NK-92 (cell line): Measurements from ENCODE around the gene ALPP.

Source experiments
- DNase-seq: peaks from one replicate; lab custom pipeline; 2025; ENCODE audit not compliant: unreplicated experiment; lab: John Stamatoyannopoulos, UW

Gene ALPP

DNA sequence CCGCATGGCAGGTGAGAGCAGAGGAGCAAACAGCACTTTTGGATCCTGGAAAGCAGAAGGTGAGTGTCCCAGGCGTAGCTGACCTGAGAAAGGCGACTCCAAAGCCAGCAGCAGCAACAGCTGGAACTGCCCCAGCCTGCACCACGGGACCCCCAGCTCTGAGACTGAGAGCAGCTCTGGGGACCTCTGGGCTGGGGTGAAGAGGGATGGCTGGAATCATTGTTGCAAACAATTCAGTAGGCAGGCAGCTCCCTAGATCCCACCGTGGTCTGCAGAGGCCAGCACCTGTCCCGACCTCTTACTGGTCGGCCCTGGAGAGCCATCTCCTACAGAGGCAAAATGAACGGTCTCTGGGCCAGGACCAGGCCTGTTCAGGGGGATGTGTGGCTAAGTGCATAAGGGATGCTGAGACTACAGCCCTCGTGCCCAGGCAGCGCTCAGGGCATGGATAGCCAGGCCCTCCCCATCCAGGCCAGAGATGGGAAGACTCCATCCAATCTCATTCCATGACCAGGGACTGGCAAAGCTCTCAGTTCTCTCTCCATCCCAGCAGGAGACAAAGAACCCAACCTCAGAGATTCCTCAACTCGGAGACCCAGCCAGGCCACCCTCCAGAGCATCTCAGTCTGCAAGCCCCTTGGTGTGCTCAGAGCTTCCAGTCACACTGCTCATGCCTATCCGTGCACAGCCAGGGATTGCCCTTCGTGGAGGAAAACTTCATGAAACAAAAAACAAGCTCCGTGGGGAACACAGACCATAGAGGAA is 38.2 kb upstream of the ALPP start:
- DNase-seq = no peak

DNA sequence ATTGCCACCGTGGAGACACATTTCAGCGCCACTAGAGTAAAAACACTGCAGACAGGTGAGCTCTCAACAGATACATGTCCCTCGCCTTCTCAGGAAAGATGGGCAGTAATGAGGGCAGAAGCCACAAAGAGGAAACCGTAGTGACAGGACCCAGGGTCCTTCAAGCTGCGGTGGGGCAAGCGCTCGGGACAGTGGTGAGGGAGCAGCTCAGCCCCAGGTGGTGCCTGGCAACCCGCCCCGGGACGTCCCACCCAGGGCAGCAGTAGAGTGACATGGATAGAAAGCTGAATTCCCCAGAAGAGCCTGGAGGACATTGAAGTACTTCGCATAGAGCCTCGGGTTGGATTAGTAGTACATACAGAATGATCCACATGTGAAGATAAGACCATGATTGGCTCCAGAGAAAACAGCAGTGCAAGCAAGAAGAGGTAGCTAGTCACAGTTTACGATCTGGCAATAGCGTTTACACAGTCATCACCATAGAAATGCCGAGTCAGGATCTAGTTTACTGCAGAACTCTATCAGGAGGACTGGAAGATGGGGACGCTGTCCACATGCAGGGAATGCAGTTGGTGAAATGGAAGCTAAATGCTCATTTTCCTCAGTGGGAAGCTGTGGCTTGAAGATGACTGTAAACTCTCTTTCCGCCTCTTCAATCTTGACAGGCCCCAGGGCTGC is 37.4 kb upstream of the ALPP start:
- no peak for DNase-seq

DNA sequence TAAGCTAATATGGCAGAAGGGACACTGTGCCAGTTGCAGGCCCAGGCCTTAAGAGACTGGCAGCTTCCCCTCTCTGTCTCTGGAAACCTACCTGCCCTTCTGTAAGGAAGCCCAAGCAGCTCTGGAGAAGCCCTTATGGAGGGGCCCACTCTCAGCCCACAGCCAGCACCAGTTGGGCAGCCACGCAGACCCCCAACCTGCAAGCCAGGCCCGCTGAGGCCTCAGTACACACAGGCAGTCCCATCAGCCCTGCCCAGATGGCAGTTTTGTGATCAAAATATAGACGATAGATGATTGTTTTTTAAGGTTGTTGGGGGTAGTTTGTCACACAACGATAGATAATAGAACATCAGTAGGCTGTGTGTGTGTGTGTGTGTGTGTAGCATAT is 36.8 kb upstream of the ALPP start:
- DNase-seq = no peak

DNA sequence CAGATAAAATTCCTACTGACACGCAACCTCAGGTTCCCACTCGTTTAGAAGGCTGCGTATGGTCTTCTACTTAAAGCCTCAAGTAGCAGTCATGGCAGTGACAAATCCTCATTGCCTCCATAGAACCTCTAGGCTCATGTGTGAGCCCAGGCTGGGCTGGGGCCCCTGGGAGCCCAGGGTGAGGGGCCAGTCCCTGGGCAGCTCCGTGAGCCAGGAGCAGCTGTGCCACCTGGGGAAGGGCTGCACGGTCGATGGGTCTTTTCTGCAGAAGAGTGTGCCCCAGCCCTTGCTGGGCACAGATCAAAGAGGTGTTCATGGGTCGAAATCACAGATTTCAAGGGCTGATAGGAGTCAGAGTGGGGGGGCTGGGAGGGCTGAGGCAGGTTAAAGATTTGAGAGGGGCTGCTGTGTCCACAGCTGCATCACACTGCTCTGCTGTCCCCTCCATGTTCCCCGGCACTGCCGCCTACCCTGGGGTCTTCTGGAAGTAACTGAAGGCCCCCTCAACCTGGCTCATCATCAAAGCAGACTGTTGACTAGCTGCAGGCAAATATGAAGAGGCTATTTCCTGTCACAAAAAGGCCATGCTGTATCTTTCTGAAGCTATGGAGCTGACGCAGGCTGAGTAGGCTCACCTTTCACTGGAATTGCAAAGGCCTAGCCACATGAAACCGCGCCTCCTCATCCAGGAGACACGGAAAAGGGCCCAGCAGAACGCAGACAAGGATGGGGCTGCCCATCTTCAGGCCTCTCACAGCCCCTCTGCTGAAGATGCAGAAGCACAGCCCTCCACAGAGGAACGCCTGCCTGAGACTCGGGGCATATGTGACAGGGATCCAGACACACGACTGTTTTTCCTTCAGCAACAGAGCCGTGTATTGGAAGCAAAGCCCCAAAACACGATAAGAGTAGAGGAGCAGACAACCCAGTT is 35.7 kb upstream of the ALPP start:
- DNase-seq = no peak

DNA sequence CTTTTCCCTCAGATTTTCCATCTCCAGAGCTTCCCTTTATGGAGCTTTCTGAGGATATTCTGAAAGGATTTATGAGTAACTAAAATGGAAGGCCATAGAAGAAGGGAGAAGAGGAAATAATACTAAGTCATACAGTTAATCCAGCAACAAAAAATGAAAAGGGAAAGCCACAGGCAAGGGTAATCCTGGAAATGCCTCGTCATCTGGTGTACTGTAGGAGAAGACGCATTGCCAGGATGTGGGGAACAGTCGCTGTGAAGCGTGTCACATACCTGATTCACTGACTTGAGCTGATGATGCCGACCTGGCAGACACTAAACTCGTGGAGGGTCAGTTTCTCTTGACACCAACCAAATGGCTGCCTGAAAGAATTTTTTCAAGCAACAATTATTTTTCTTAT is 34.7 kb upstream of the ALPP start:
- DNase-seq = no peak

DNA sequence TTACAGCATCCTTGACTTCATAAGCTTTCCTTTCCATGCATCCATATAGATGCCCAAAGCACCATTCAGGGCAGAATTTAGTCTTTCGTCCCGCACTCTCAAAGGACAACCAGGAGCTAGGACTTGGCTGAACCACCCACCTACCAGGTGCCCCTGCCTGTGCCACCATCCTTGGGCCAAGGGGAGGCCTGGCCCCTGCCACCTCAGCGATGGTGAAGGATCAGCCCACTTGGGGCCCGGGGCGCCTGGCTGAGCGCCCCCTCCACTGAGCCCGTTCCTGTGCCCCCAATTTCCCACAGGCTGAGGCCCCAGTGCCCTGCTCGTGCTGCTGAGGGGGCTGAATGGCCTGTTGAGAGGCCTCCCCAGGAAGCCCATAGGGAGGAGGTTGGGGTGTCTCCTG is 33.3 kb upstream of the ALPP start:
- DNase-seq = no peak

DNA sequence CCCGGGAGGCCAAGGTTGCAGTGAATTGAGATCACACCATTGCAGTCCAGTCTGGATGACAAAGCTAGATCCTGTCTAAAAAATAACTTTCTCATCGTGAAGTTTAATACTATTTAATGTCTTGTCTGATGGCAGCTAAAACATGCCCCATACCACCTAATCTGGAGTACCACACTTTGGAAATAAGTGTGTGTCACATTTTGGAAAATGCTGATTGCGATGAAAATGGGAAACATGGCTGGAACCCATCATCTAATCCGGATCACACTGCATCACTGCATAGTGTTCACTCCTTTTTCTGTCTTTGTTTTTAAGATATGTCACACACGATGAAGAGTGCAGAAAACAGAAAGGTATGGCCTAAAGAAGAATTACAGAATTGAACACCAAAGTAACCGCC is 31.2 kb upstream of the ALPP start:
- no peak for DNase-seq

DNA sequence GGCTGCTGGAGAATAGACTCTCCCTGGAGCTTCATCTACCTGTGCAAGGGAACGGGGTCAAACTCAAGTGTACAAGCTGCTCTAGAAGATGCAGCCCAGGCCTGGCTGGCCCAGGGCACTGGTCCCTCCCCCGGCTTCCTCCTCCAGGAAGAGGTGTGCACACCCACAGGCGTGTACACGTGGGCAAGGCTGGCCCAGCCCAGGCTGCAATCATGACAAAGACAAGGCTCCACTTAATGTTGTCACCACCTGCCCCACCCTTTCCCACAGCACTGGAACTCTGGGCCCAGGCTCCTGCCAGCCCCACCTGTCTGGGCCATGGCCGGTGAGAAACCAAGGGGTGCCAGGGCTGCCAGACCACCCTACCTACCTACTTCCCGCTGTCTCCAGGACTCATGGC is 29.6 kb upstream of the ALPP start:
- no peak for DNase-seq

DNA sequence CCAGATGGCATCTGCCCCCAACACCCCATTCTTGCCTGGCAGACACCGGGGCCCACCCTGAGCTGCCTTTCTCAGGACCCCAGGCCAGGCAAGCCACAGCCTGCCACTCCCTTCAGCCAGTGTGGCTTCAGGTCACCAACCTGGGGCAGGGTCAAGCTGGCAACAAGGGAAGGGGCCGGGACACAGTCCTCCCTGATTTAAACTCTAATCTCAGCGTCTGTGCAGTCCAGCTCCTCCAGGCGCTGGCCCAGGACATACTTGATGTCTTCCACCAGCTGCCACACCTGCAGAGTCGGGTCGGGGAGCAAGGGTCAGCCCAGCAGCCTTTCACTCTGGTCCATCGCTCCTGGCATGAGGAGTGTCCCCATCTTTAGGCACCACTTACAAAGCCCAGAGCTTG is 29.0 kb upstream of the ALPP start:
- DNase-seq = no peak

DNA sequence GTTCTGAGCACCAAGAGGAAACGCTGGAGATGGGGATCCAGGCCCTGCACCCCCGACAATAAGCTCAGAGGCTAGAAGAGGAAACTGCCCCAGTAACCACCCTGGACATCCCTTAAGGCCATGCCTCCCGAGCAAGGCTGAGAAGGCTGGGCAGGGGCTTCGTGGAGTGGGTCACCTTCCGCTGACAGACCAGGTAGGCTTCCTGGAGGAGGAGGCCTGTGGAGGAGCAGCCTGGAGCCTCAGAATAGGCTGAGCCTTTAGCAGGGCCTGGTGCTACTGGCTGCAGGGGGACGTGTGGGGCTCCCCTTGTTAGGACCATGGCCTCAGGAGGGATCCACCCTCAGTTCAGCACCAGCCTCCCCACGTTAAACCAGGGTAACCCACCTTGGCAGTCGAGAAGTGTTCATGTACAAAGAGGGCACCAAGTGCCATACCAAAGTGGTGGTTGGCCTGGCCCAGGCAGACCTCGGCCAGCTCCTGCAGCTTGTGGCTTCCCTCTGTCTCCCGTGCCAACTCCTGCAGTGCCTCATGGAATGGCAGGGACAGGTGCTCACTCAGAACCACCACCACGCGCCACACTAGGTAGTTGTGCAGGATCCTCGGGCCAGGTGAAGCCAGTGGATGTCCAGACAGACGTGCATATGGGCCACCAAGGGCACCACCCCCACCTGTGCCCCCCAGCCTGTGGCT is 28.5 kb upstream of the ALPP start:
- no peak for DNase-seq

DNA sequence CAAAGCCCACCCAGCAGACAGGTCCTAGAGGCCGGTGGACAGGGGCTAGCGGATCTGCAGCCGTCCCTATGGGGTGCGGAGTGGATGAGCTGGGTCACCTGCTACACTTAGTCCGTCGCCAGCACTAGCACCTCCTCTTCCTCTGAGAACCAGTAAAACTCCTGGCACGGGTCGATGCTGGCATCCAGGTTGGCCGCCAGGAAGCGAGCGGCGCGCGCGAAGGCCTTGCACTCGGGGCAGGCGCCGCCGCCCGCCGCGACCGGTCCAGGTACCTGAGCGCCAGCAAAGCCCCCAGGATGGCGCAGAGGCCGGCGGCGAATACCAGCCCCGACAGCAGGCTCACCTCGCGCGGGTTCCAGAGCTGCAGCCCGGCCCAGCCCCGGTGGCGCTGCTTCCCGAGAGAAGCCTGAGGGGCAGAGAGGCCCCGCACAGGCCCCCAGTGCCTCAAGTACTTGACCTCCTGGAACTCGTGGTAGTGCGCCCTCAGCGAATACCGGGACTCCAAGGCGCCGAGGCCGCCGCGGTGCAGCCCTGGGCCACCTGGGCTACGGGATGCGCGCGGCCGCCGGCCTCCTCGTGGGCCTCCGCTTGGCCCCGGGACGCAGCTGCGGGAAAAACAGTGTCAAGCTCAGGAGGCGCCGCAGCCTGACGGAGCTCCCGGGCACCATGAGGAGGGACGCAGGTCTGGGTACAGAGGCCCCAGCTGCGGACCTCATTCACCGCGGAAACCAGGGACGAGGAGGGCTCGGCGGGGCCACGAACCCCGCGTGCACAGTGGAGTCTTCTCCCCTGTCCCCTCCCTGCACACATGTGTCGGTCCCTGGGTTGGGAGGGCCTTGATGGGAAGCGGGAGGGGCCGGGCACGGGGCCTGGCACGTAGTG is 27.5 kb upstream of the ALPP start:
- no peak for DNase-seq

DNA sequence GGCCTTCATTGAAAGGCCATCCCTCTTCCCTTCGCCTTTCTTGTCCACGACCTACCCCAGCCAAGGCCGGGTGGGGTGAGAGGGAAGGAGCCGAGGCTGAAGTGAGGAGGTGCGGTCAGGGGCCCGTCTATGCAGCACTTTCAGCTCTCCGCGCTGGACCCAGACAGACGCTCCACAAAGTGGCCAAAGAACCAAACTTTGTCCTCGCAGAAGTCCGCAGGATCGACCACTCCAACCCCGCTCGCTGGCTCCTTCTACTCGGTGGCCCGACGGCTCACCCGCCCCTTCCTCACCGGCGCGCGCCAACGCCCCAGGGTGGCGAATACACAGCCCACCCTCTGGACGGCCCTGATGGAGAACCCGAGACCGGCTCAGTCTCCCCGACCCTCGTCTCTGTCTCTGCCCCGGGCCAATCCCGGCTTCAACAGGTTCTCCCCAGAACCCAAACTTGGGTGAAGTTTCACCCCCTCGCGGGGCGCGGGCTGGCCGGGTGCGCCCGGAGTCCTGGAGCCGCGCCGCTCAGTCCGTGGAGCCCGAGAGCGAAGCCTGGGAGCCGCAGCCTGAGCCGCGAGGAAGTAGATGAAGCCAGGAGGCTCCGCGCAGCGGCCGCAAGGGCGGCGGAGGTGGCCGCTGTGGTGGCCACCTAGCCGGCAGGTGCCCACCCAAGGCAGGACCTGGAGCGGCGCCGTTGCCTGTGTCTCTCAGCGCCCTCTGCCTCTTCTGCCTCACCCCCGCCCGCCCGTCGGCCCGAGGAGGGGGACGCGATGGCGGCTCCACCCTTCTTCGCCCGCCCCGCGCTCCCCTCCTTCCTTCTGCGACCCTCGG is 26.7 kb upstream of the ALPP start:
- DNase-seq = no peak

DNA sequence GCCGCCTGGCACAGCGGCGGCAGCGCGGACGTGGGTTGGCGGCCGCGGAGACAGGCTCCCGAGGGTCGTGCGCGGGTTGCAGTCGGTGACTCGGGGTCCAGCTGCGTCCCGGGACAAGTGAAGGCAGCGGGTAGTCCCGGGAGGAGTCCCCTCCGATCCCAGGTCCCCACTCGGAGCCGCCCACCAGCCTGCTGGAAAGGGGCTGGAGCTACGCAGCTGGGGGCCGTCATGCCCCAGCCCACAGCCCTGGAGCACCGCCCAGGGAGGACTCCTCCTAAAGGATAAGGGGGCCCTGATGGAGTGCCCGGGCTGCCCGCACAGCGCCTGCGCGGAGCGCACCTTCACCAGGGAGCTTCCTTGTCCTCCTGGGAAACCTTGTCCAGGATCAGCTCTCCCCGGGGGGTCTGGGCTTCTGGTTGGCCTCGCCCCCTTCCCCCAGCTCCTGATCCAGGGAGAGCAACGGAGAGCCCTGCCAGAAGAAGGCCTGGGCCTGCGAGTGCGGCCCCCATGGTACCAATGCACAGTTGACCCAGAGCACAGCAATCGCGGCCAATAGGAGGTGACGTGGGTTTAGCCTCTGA is 25.9 kb upstream of the ALPP start:
- DNase-seq = no peak

DNA sequence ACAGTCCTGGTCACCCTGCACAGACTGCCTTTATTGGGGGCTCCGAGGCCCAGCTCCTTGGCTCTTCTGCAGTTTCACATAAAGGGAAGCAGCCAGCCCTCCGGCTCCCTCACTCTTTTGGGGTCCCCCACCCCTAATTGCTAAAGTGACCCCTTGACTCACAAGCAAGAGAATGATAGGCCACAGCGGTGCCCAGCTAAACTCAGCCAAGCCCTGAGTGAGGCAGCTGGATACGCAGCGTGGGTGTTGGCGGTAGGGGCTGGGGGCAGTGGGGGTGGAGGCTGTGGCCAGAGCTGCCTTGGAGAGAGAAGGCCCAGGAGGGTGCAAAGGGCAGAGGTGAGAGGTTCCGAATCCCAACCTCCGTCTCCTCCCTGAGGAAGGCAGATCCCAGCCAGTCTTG is 25.5 kb upstream of the ALPP start:
- no peak for DNase-seq

DNA sequence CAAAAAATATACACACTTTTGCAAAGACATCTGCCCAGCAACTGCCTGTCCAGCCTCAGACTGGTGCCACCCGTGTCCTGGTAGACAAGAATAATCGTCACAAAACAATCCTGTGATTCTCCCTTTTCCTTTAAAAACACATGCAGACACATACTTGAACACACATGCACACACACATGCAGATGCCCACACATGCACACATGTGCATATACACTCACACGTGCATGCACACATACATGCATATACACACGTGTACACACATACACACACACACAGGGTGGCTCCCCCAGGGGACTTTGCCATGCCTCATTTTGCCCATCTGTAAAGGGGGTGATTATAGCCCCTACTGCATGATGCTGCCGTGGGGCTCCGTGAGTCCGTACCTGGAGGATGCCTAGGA is 24.9 kb upstream of the ALPP start:
- DNase-seq = no peak

DNA sequence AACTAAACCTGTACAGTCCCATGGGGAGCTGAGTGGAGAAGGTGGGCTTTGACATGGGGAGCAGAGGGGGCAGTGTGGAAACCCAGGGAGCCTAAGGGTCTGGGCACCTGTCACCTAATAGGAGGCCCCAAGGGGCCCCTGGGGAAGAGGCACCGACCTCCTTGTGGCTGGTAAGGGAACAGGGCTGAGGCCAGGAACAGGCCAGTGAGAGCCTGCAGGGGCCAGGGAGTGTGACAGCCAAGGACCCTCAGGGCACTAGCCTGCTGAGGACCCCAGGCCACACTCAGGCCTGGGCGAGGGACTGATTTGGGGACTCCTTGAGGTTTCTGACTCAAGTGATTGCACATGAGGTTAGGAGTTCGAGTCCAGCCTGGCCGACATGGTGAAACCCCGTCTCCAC is 24.5 kb upstream of the ALPP start:
- DNase-seq = no peak

DNA sequence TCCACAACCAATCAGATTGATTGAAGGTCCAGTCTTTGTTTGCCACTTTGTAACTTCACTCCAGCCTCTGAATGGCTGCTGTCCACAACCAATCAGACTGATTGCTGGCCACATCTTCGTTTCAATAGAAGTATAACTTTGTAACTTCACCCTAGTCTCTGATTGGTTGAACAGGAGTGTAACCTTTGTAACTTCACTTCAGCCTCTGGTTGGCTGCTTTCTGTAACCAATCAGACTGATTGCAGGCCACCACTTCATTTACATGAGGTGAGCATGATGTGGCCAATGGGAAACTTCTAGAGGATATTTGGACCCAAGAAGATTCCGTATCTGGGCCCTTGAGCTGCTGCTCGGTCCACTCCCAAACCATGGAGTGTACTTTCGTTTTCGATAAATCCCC is 16.9 kb upstream of the ALPP start:
- DNase-seq = no peak

DNA sequence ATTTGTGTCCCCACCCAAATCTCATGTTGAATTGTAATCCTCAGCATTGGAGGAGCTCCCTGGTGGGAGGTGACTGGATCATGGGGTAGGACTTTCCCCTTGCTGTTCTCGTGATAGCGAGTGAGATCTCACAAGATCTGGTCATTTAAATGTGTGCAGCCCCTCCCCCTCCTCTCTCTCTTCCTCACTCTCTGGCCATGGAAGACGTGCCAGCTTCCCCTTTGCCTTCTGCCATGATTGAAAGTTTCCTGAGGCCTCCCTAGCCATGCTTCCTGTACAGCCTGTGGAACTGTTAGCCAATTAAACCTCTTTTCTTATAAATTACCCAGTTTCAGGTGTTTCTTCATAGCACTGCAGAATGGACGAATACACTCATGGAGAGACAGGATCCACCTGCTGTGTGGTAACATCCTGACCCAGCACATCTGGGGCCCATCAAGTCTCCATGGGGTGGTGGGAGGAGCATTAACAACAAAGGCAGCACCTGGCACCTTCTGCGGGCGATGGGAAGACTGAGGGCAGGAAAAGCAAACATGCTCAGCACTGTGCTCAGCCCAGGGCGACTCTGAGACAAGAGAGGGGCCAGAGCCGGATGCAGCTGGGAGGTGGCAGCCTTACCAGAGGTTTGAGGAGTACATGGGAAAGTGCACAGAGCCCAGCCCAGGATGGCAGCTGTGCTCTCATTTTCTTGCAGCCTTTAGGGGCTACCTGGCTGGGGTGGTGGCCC is 16.2 kb upstream of the ALPP start:
- no peak for DNase-seq
